ENCODE results near the gene UBE2U.

DNA sequence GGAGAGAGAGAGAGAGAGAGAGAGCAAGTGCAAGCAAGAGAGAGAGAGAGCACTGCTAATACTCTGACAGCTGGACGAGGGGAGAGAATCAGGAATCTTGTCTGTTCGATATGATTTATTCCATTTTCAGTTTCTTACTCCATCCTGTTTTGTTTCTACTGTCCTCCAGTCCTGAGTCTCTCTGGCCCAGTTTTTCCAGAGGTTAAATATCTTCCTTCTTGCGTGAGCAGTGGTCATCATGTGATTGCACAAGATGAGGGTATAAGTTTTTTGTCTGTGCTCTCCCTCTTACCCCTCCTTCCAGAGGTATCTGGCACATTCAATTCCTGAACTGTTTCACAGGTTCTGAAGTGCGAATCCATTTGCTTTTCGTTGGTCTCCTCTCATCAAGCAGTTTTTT lies 16.8 kb downstream of the UBE2U start:
- TF ChIP-seq, protein P1, sequence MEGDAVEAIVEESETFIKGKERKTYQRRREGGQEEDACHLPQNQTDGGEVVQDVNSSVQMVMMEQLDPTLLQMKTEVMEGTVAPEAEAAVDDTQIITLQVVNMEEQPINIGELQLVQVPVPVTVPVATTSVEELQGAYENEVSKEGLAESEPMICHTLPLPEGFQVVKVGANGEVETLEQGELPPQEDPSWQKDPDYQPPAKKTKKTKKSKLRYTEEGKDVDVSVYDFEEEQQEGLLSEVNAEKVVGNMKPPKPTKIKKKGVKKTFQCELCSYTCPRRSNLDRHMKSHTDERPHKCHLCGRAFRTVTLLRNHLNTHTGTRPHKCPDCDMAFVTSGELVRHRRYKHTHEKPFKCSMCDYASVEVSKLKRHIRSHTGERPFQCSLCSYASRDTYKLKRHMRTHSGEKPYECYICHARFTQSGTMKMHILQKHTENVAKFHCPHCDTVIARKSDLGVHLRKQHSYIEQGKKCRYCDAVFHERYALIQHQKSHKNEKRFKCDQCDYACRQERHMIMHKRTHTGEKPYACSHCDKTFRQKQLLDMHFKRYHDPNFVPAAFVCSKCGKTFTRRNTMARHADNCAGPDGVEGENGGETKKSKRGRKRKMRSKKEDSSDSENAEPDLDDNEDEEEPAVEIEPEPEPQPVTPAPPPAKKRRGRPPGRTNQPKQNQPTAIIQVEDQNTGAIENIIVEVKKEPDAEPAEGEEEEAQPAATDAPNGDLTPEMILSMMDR (conservative IDR thresholded peaks at IDR 0.05 in 1 of 2, IDR thresholded peaks at IDR 0.05 in 1 of 2; ENCODE audit: extremely low read depth in 1 of 2, insufficient read depth in 1 of 2, low read depth in 1 of 2, low read length in 2 of 2) = no peak
- TF ChIP-seq EZH2 (IDR thresholded peaks at IDR 0.05; ENCODE audit: borderline replicate concordance, low read length) = no peak

All from mammary epithelial cell (primary cell).